Amniotic epithelial cell (primary cell): ENCODE data around the gene PRSS22.
"Not testable (repeated sequence)": the region's sequence is repeated elsewhere in the genome, so short reads cannot be mapped to it uniquely, and the experiment has no call there.

ENCODE experiments used
- DNase-seq: peaks from one replicate; pipeline ENCODE4 v3.0.0-alpha.2; 2010; ENCODE audit warnings: low read depth

The PRSS22 gene

GRCh38 chr16:2857451-2858244 lies at the start of gene PRSS22:
Gene PRSS22, minus strand, starts transcription at chr16:2858170. Its CDS starts 66 bp downstream, at chr16:2858104.
- DNase-seq, result no peak

GRCh38 chr16:2907084-2907753 lies 49.2 kb upstream of the PRSS22 start:
- DNase-seq, result not testable (repeated sequence)

- no peak for DNase-seq
These were observed 48.0 kb upstream of the PRSS22 start for GRCh38 chr16:2905988-2906387.

GRCh38 chr16:2905241-2905987 lies 47.4 kb upstream of the PRSS22 start:
- DNase-seq, result peak; percentile 99

GRCh38 chr16:2904922-2905240 lies 46.9 kb upstream of the PRSS22 start:
- DNase-seq, result no peak

GRCh38 chr16:2904100-2904921 lies 46.3 kb upstream of the PRSS22 start:
- peak; percentile 73 for DNase-seq

GRCh38 chr16:2902337-2903130 lies 44.6 kb upstream of the PRSS22 start:
- DNase-seq, result no peak

GRCh38 chr16:2900526-2901075 lies 42.6 kb upstream of the PRSS22 start:
- no peak for DNase-seq

- DNase-seq, result no peak
These were observed 41.6 kb upstream of the PRSS22 start for GRCh38 chr16:2899564-2900072.

GRCh38 chr16:2898831-2899563 lies 41.0 kb upstream of the PRSS22 start:
- DNase-seq, result no peak

- no peak for DNase-seq
These were observed 39.1 kb upstream of the PRSS22 start for GRCh38 chr16:2897110-2897509.

GRCh38 chr16:2896480-2897010 lies 38.6 kb upstream of the PRSS22 start:
- no peak for DNase-seq

- DNase-seq, result peak; percentile 63
These were observed 37.8 kb upstream of the PRSS22 start for GRCh38 chr16:2895813-2896212.

GRCh38 chr16:2894231-2894630 lies 36.3 kb upstream of the PRSS22 start:
- DNase-seq, result no peak

GRCh38 chr16:2884041-2884451 lies 26.1 kb upstream of the PRSS22 start:
- DNase-seq, result no peak

GRCh38 chr16:2883458-2883908 lies 25.5 kb upstream of the PRSS22 start:
- no peak for DNase-seq

GRCh38 chr16:2882650-2883457 lies 24.9 kb upstream of the PRSS22 start, which contains the start of gene FLYWCH2:
Gene FLYWCH2, plus strand, starts transcription at chr16:2883215. Its CDS starts 13,235 bp downstream, at chr16:2896450.
- DNase-seq, result peak; percentile 99
